Measurements from ENCODE around the gene KANSL3. TPM values are rescaled to one million over a fixed set of nuclear protein-coding genes. Genes with fewer than 3 reads are reported as not detected.
"Not testable (repeated sequence)": the region's sequence is repeated elsewhere in the genome, so short reads cannot be mapped to it uniquely, and the experiment has no call there.

The KANSL3 gene
- 37.9 and 46.5 TPM in 2 replicates for polyA plus RNA-seq (2014; cell fraction: cytosol; rRNA removed)
- polyA plus RNA-seq (2014; cell fraction: nucleus; rRNA removed): 38.5 and 52.0 TPM in 2 replicates

DNA sequence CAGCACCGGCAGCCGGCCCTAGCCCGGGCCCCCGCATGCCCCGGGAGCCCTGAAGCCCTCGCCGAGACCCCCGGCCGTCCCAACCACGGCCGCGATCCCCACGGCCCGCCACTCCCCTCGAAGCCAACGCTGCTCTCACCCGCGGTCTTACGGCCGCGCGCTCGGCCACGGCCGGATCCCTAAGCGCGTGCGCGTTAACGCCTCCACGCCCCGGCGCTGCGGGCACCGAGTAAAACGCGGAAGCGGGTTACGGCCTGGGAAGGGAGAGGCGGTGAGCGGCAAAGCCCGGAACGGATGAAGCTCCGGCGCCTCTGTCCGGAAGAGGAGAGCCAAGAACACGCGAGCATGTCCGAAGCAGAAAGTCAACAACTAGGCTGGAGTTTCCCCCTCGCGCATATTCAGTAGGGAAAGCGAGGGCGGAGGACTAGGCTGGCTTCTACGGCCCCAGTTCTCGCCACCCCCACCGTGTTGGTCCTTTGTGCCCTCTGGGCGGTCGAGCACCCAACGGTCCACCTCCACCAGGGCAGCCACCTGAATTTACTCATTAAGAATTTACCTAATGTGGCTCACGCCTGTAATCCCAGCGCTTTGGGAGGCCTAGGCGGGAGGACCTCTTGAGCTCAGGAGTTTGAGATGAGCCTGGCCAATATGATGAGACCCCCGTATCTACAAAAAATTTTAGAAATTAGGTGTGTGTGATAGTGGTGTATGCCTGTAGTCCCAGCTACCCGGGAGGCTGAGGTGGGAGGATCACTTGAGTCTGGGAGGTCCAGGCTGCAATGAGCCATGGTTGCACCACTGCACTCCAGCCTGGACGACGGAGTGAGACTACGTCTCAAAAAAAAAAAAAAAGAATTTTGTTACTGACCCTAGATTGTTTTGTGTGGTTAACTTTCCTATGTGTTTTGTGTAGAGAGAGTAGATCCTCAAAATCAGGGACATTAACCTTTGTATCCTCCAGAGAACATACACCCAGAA lies at the start of gene KANSL3:
TSS of gene KANSL3 (minus strand) at position 169 of the 978 bp plus-strand sequence. CDS start 1,177 bp downstream, outside the sequence.
- peak; percentile 91 for DNase-seq (ENCODE audit: low spot score)

GRCh38 chr2:96687266-96687665 lies 49.2 kb upstream of the KANSL3 start:
- no peak for DNase-seq (ENCODE audit: low spot score)

GRCh38 chr2:96685577-96686459 lies 47.7 kb upstream of the KANSL3 start:
- peak; percentile 79 for DNase-seq (ENCODE audit: low spot score)

DNA sequence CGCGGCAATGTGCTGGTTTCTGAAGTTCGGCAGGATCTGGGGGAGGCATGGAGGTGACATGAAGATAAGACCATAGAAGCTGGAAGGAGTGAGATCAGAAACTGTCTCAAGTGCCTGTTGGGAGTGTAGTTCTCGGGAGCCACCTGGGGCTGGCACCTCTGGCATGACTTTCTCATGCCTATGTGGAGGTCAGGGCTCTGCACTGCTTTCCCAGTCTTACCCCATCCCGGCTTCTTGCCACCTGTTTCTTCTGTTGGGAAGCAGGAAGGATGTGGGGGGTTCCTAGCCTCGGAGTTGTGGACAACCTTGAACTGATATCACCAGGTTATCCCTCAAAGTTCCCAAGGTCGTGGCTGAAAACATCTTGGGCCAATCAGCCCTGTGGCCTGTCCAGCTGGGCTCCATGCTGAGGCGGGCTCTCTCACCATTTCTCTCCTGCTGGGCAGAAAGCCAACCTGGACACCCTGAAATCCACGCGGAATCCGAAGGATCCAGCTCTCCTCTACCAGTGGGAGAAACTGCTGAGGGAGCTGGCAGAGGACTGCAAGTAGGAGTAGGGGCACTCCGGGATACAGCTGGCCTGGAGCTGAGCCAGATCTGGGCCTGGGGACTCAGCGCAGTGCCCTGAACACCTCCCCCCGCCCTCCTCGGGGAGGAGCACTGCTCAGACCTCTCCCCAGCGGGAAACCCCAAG lies 46.9 kb upstream of the KANSL3 start:
- no peak for DNase-seq (ENCODE audit: low spot score)

DNA sequence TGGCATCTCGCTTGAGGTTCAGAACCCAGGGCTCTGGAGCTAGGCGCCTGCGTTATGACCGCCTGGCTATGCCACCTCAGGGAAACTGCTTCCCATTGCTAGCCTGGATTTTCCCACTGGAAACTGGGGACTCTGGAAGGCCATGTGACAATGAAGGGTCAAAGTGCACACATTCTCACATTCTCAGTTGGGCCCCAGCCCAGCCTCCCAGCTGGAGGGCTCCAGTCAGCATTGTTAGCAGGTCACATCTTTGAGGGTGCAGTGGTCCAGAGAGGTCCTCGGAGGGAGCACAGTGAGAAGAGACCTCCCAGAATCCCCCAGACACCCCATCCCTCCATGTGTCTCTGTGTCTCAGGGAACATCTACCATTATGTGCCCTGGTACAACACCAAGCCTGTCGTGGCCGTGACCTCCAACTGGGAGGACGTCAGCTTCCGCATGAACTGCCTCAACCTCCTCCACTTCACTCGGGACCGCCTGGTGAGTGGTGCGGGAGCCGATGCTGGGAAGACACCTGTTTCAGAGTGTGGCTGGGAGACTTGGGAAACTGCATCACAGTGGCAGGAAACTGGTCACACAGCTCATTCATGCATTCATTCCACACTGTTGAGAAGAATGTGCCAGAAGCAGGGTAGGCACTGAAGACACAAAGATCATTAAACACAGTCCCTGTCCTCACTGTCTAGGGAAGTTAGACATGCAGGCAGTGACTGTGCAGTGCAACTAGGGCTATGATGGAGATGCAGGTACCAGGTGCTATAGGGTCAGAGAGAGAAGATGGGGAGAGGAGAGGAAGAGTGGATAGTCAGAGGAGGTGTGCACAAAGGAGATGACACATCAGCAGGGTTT lies 46.1 kb upstream of the KANSL3 start:
- no peak for DNase-seq (ENCODE audit: low spot score)

DNA sequence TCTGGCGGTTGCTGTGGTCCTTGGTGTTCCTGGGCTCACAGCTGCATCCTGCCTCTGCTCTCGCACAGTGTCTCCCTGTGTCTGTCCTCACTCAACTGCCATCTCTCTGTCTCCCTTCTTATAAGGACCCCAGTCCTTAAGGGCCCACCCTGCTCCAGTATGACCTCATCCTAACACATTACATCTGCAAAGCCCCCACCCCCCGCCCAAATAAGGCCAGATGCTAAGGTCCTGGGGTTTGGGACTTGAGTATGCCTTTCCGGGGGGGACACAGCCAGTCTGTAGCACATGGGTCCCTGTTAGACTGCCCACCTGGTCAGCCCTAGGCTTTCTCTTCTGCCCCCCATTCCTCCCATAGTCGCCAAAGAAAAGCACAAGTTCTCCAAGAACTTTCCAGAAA lies 45.2 kb upstream of the KANSL3 start:
- no peak for DNase-seq (ENCODE audit: low spot score)

GRCh38 chr2:96681540-96681939 lies 43.4 kb upstream of the KANSL3 start:
- no peak for DNase-seq (ENCODE audit: low spot score)

DNA sequence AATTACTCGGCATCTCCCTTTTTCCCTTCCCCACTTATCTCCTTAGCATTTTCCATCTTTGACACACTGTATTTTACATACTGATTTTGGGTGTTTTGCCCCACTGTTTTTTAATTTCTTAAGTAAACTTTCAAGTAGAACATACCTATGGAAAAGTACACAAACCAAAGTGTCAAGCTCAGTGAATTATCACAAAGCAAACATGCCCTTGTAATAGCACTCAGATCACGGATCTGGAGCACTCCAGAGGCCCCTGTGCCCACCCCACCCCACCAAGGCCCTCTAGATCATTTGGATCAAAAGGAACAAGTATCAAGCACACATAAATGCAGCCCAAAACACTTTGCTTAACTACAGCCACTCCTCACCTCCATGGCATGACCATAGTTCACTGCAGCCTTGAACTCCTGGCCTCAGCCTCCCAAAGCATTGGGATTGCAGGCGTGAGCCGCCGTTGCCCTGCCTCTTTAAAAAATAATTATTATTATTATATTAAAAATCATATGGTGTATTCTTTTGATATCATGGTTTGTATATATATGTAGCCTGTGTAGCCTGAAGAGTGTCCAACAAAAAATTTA lies 42.5 kb upstream of the KANSL3 start:
- no peak for DNase-seq (ENCODE audit: low spot score)

- DNase-seq (ENCODE audit: low spot score): no peak
Measured at GRCh38 chr2:96679848-96680247, 41.7 kb upstream of the KANSL3 start.

- no peak for DNase-seq (ENCODE audit: low spot score)
Measured at GRCh38 chr2:96669539-96670215, 31.6 kb upstream of the KANSL3 start.

GRCh38 chr2:96668771-96669170 lies 30.7 kb upstream of the KANSL3 start:
- no peak for DNase-seq (ENCODE audit: low spot score)

GRCh38 chr2:96665717-96666116 lies 27.6 kb upstream of the KANSL3 start:
- not testable (repeated sequence) for DNase-seq (ENCODE audit: low spot score)

DNA sequence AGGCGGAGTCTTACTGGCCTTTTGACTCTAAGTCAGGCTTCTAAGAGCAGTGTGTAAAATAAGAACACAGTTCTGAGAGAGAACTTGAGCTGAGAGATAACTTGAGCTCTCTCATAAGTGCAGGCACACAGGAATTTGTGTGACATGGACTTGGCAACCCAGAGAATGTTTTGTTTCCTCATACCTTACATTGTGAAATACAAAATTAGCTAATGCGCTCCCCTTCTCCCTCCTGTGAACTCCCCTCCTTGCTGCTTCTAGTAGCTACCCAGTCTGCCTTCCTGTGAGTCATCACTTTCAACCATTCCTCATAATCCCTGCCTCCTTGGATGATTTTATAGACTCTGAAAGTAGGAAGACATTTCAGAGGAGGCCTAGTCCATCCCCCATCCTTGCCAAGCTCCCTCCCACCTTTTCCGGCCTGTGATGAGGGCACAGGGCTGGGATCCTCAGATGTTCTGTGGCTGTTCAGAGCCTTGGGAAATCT lies 27.0 kb upstream of the KANSL3 start:
- DNase-seq (ENCODE audit: low spot score): no peak

DNA sequence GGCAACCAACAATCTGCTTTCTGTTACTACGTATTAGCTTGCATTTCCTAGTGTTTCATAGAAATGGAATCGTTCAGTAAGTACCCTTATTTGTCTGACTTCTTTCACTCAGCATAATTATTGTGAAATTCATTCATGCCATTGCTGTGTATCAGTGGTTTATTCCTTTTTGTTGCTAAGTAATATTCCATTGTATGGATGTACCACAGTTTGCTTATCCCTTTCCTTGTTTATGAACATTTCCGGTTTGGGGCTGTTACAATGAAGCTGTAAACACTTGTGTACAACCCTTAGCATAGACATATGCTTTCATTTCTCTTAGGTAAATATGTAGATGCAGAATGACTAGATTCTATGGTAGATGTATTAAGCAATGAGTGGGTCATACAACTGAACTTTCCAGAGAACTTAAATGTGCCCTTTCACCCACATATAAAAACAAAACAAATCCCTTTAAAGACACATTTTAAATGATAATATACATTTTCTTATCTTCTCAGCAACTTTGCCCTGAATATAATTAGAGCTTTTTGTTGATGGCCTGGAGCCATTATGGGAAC lies 26.3 kb upstream of the KANSL3 start:
- DNase-seq (ENCODE audit: low spot score): no peak

GRCh38 chr2:96663829-96664228 lies 25.7 kb upstream of the KANSL3 start:
- DNase-seq (ENCODE audit: low spot score): no peak

- no peak for DNase-seq (ENCODE audit: low spot score)
Measured at GRCh38 chr2:96663177-96663576, 25.1 kb upstream of the KANSL3 start.

DNA sequence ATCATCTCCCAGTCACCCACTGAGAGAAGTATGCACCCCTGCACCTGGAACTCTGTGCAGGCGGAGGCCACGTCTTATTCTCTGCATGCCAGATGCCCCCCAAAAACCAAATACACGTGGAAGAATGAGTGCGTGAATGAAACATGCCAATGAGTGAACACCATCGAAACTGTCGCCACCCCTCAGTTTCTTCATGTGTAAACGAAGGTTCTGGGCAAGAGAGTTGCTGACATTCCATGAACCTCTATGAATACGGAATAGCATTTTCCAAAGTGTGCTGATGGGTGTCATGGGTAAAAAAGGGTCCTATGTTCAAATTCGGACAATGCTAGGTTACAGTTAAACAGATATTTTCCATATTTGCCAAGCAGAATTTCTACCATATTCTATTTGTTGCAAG lies 24.2 kb upstream of the KANSL3 start:
- DNase-seq (ENCODE audit: low spot score): no peak

DNA sequence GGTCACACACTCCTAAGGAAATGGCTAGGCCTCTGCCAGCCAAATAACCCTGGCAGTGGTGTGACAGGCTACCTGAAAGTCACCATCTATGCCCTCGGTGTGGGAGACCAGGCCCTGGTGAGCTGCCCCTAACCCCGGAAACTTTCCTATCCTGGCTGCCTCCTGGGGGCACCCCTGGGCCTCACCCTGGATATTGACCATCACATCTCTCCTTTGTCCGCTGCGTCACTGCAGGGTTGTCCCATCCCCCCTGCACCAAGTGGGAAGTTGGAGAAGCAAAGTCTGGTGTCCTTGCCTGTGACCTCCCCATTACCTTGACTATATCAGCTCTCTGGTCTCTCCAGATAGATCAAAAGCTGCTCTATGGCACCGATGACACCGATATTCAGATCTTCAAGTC lies 23.2 kb upstream of the KANSL3 start:
- no peak for DNase-seq (ENCODE audit: low spot score)

DNA sequence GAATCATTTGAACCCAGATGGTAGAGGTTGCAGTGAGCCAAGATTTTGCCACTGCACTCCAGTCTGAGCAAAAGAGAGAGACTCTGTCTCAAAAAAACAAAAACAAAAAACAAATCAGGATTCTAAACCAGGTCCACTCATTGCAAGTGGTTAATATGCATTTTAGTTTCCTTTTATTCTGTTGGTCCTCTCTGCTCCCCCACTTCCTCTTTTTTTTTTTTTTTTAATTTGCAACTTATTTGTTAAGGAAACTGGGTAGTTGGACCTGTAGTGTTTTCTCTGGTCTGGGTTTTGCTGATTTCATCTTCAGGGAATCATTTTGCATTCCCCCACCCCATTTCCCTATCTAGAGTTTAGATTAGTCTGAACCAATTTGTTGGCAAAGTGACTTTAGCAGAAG lies 18.4 kb upstream of the KANSL3 start:
- no peak for DNase-seq (ENCODE audit: low spot score)
